HL-60 (cell line): ENCODE measurements around the gene HOXD11.

Experiments
- DNase-seq, 2 experiments: peaks; one replicate each; pipeline ENCODE4 v3.0.0-alpha.2; 2010 to 2020; ENCODE audit warnings: low read depth in 1 of 2, low spot score in 1 of 2
- H3K27ac ChIP-seq: fragments of 250-450 bp; sonication (Bioruptor Pico); replicated peaks from 2 replicates; pipeline ENCODE4 v1.5.1; 2020; ENCODE audit warnings: mild to moderate bottlenecking, moderate library complexity
- H3K27me3 ChIP-seq: fragments of 250-450 bp; sonication (Bioruptor Pico); 2 replicates; pipeline ENCODE4 v1.5.1; 2021; ENCODE audit warnings: mild to moderate bottlenecking, moderate library complexity; ENCODE audit not compliant: insufficient read depth, poor library complexity, severe bottlenecking
- H3K4me3 ChIP-seq: replicated peaks from 2 replicates; pipeline ENCODE4 v1.5.1; 2011; ENCODE audit warnings: mild to moderate bottlenecking, control low read depth, low read length; ENCODE audit not compliant: insufficient read depth
- CTCF ChIP-seq: IDR thresholded peaks from one replicate; pipeline ENCODE4 v1.5.1; 2011; ENCODE audit warnings: low read length, control low read depth, inconsistent platforms; ENCODE audit not compliant: insufficient read depth
- GABPA ChIP-seq: IDR thresholded peaks from 2 replicates; pipeline ENCODE4 v1.6.1; 2012; ENCODE audit warnings: low read depth
- POLR2AphosphoS5 ChIP-seq: IDR thresholded peaks from 2 replicates; pipeline ENCODE4 v1.6.1; 2012; ENCODE audit warnings: low read depth
- REST ChIP-seq: IDR thresholded peaks from 2 replicates; pipeline ENCODE4 v1.6.1; 2012; ENCODE audit warnings: low read depth; ENCODE audit not compliant: insufficient replicate concordance
- SPI1 ChIP-seq: IDR thresholded peaks from 2 replicates; pipeline ENCODE4 v1.6.1; 2012; ENCODE audit warnings: low read depth, mild to moderate bottlenecking, borderline replicate concordance

HOXD11 gene

GRCh38 chr2:176079285-176079830 lies 27.7 kb upstream of the HOXD11 start:
- TF ChIP-seq CTCF (no peak), REST (no peak), POLR2AphosphoS5 (no peak), GABPA (no peak), SPI1 (no peak)
- Histone ChIP-seq H3K4me3 (peak overlapping the region; percentile 39), H3K27me3 (peaks cover 81% of the 10 kb centered on the region), H3K27ac (no peak overlapping the region)
- DNase-seq: no peak

- TF ChIP-seq GABPA (no peak), CTCF (peak; percentile 63), POLR2AphosphoS5 (no peak)
- peak overlapping the region; percentile 39 for H3K4me3 ChIP-seq
- H3K27ac ChIP-seq: no peak overlapping the region
Observed at GRCh38 chr2:176079831-176080539, 27.1 kb upstream of the HOXD11 start.

GRCh38 chr2:176080540-176081375 lies 26.3 kb upstream of the HOXD11 start:
- TF ChIP-seq SPI1: no peak
- no peak for TF ChIP-seq REST
- TF ChIP-seq POLR2AphosphoS5: no peak
- no peak for TF ChIP-seq GABPA
- TF ChIP-seq CTCF: no peak
- H3K4me3 ChIP-seq: peak overlapping the region; percentile 16

More at GRCh38 chr2:176079831-176080539, 27.1 kb upstream of the HOXD11 start:
- DNase-seq: peak in 1 of 2 experiments; percentile 52
- peaks cover 83% of the 10 kb centered on the region for H3K27me3 ChIP-seq

More at GRCh38 chr2:176080540-176081375, 26.3 kb upstream of the HOXD11 start:
- no peak overlapping the region for H3K27ac ChIP-seq
- DNase-seq: no peak
- H3K27me3 ChIP-seq: peaks cover 83% of the 10 kb centered on the region
